Measurements from ENCODE around the gene KNSTRN. TPM values are rescaled to one million over a fixed set of nuclear protein-coding genes. Genes with fewer than 3 reads are reported as not detected.

The KNSTRN gene
- total and polyA plus RNA-seq, 2 of the 13 experiments (the other 11 are each of a cell fraction or from before 2014, with no cell fraction given) = 20.3 to 62.3 TPM

- TF ChIP-seq ZNF207 (IDR thresholded peaks at IDR 0.05; ENCODE audit: borderline replicate concordance) (no peak), HES4 (CRISPR knock-in tag; IDR thresholded peaks at IDR 0.05; ENCODE audit: borderline replicate concordance) (no peak), ZNF367 (CRISPR knock-in tag; IDR thresholded peaks at IDR 0.05; ENCODE audit: borderline replicate concordance) (no peak), ZNF501 (CRISPR knock-in tag; IDR thresholded peaks at IDR 0.05) (no peak), KLF6 (CRISPR knock-in tag; IDR thresholded peaks at IDR 0.05) (0 out of 2 replicates have a peak, but pooled peaks have one; percentile 62), SSRP1 (CRISPR knock-in tag; IDR thresholded peaks at IDR 0.05) (no peak), ZFAT (CRISPR knock-in tag; conservative IDR thresholded peaks at IDR 0.05) (no peak), SYNCRIP (IDR thresholded peaks at IDR 0.05; ENCODE audit: insufficient read depth, low read depth, low read length) (no peak), EZH2 (conservative IDR thresholded peaks at IDR 0.05; ENCODE audit: low read depth, low read length) (no peak), FOXK1 (CRISPR knock-in tag; IDR thresholded peaks at IDR 0.05; ENCODE audit: borderline replicate concordance, low read depth) (peak; percentile 21; the same call in 1 of the 2 replicates), HNF1B (CRISPR knock-in tag; IDR thresholded peaks at IDR 0.05) (no peak), EEA1 (CRISPR knock-in tag; IDR thresholded peaks at IDR 0.05; ENCODE audit: borderline replicate concordance) (no peak), ZNF331 (CRISPR knock-in tag; IDR thresholded peaks at IDR 0.05) (peak; percentile 46; the same call in 1 of the 2 replicates), ZMYM3 (CRISPR knock-in tag; IDR thresholded peaks at IDR 0.05) (no peak), ARID2 (CRISPR knock-in tag; IDR thresholded peaks at IDR 0.05; ENCODE audit: borderline replicate concordance) (no peak), ZNF276 (CRISPR knock-in tag; IDR thresholded peaks at IDR 0.05; ENCODE audit: low read depth) (no peak), HNF4A (CRISPR knock-in tag; IDR thresholded peaks at IDR 0.05) (peak; percentile 97), HNRNPLL (IDR thresholded peaks at IDR 0.05; ENCODE audit: low read depth, low read length, poor library complexity, severe bottlenecking) (no peak), ZXDC (CRISPR knock-in tag; IDR thresholded peaks at IDR 0.05) (no peak), ATRX (CRISPR knock-in tag; IDR thresholded peaks at IDR 0.05; ENCODE audit: borderline replicate concordance) (no peak), ZNF33A (CRISPR knock-in tag; IDR thresholded peaks at IDR 0.05; ENCODE audit: borderline replicate concordance) (no peak)
Observed at GRCh38 chr15:40412095-40412759, 29.7 kb downstream of the KNSTRN start (continued).
